ENCODE measurements around the gene OGDH. TPM values are rescaled to one million over a fixed set of nuclear protein-coding genes. Genes with fewer than 3 reads are reported as not detected.

OGDH gene
- total and polyA plus RNA-seq, 2 of the 13 experiments (the other 11 are each of a cell fraction or from before 2014, with no cell fraction given) = 17.4 to 25.4 TPM

- TF ChIP-seq PPARG (CRISPR knock-in tag; conservative IDR thresholded peaks at IDR 0.05) = peak; percentile 88
- peak; percentile 70 for TF ChIP-seq ATF2 (CRISPR knock-in tag; IDR thresholded peaks at IDR 0.05)
- no peak for TF ChIP-seq ZNF562 (CRISPR knock-in tag; IDR thresholded peaks at IDR 0.05; ENCODE audit: borderline replicate concordance)
- TF ChIP-seq ZNF607 (CRISPR knock-in tag; IDR thresholded peaks at IDR 0.05; ENCODE audit: borderline replicate concordance) = no peak
- TF ChIP-seq NCOA1 (CRISPR knock-in tag; IDR thresholded peaks at IDR 0.05) = peak; percentile 53; the same call in 1 of the 2 replicates
- TF ChIP-seq ZNF772 (CRISPR knock-in tag; IDR thresholded peaks at IDR 0.05) = 0 out of 2 replicates have a peak, but pooled peaks have one; percentile 51
- no peak for TF ChIP-seq ZNF543 (CRISPR knock-in tag; IDR thresholded peaks at IDR 0.05)
- peak; percentile 36 to 52 for TF ChIP-seq MAFK (conservative IDR thresholded peaks at IDR 0.05 in 1 of 2, IDR thresholded peaks at IDR 0.05 in 1 of 2; ENCODE audit: low read length in 2 of 2)
- 0 out of 2 replicates have a peak, but pooled peaks have one; percentile 36 for TF ChIP-seq ARNTL (CRISPR knock-in tag; IDR thresholded peaks at IDR 0.05)
- TF ChIP-seq ZNF883 (CRISPR knock-in tag; IDR thresholded peaks at IDR 0.05; ENCODE audit: not compliant biosample characterization) = no peak
- TF ChIP-seq NR2F6 (IDR thresholded peaks at IDR 0.05) = no peak
- peak; percentile 53 for TF ChIP-seq NR2F6 (CRISPR knock-in tag; IDR thresholded peaks at IDR 0.05)
- TF ChIP-seq CCDC6 (CRISPR knock-in tag; IDR thresholded peaks at IDR 0.05) = peak; percentile 76
- TF ChIP-seq SMYD3 (CRISPR knock-in tag; IDR thresholded peaks at IDR 0.05) = 0 out of 2 replicates have a peak, but pooled peaks have one; percentile 50
- TF ChIP-seq ZFX (CRISPR knock-in tag; IDR thresholded peaks at IDR 0.05; ENCODE audit: low read depth) = peak; percentile 24; the same call in 1 of the 2 replicates
- peak; percentile 96 for TF ChIP-seq FOSL2 (CRISPR knock-in tag; IDR thresholded peaks at IDR 0.05)
- TF ChIP-seq GATAD2A (CRISPR knock-in tag; IDR thresholded peaks at IDR 0.05) = peak; percentile 87
- TF ChIP-seq SIX1 (CRISPR knock-in tag; IDR thresholded peaks at IDR 0.05; ENCODE audit: borderline replicate concordance) = peak; percentile 55; the same call in 1 of the 2 replicates
- TF ChIP-seq FOSL1 (CRISPR knock-in tag; IDR thresholded peaks at IDR 0.05; ENCODE audit: borderline replicate concordance) = peak; percentile 64; the same call in 1 of the 2 replicates
- no peak for TF ChIP-seq SOX13 (IDR thresholded peaks at IDR 0.05)
- peak in 1 of 2 experiments; percentile 40; a peak in 1 of 4 replicates for TF ChIP-seq SOX13 (CRISPR knock-in tag; conservative IDR thresholded peaks at IDR 0.05 in 1 of 2, IDR thresholded peaks at IDR 0.05 in 1 of 2)
- peak; percentile 36; the same call in 1 of the 2 replicates for TF ChIP-seq PHF8 (CRISPR knock-in tag; IDR thresholded peaks at IDR 0.05)
- no peak; the same call in 1 of the 2 replicates for TF ChIP-seq MEF2D (CRISPR knock-in tag; IDR thresholded peaks at IDR 0.05)
- no peak for TF ChIP-seq CTCF (CRISPR knock-in tag; IDR thresholded peaks at IDR 0.05)
- TF ChIP-seq ZNF101 (CRISPR knock-in tag; IDR thresholded peaks at IDR 0.05; ENCODE audit: borderline replicate concordance, low read depth) = no peak
- peak in 1 of 2 experiments; percentile 66; a peak in 2 of 4 replicates for TF ChIP-seq KLF16 (CRISPR knock-in tag; IDR thresholded peaks at IDR 0.05)
- TF ChIP-seq ASH2L (IDR thresholded peaks at IDR 0.05; ENCODE audit: insufficient read length, low read depth, low read length) = no peak
- TF ChIP-seq RCOR2 (CRISPR knock-in tag; IDR thresholded peaks at IDR 0.05) = peak; percentile 64; the same call in 1 of the 2 replicates
These were observed 44.3 kb upstream of the OGDH start (continued) for GRCh38 chr7:44561962-44562621.
